HepG2 (cell line): ENCODE measurements around the gene ADAD1. TPM values are rescaled to one million over a fixed set of nuclear protein-coding genes. Genes with fewer than 3 reads are reported as not detected.
"Not testable (repeated sequence)": the region's sequence is repeated elsewhere in the genome, so short reads cannot be mapped to it uniquely, and the experiment has no call there.

Experiments used
- ATAC-seq: fragments of 200-7000 bp; cut with Tn5 transposase; 3 replicates; pipeline ENCODE4 v1.9.1; 2020; ENCODE audit warnings: mild to moderate bottlenecking, moderate library complexity
- BruUV-seq: library from RNA; stranded (reverse); fragments of 400-500 nt; replicated peaks from 2 replicates; lab custom pipeline; 2021; lab: Mats Ljungman, UMichigan
- CTCF ChIA-PET: fragments of 300-600 bp; formaldehyde crosslinking; extraction: SDS; loops from one replicate; lab custom pipeline; 2021; ENCODE audit warnings: low total read pairs, inconsistent platforms, low intra/inter-chr PET ratio; lab: Yijun Ruan, JAX
- POLR2A ChIA-PET: fragments of 350-600 bp; sonication (Branson Sonifier 250); formaldehyde crosslinking; loops from one replicate; lab custom pipeline; 2020; ENCODE audit warnings: antibody characterized with exemption, inconsistent platforms; lab: Yijun Ruan, JAX
- DNase-seq: peaks from one replicate; pipeline ENCODE4 v3.0.0-alpha.2; 2015; ENCODE audit warnings: low spot score
- FAIRE-seq: peaks from 3 replicates; lab custom pipeline; 2011; peaks lifted over from hg19 to GRCh38; lab: Jason Lieb, UNC
- H2AFZ ChIP-seq: one replicate; pipeline ENCODE4 v1.6.1; 2011; ENCODE audit warnings: low read length, inconsistent platforms
- H3K27ac ChIP-seq: fragments of 300-600 bp; 3 replicates; pipeline ENCODE4 v1.8.0; 2011; ENCODE audit warnings: mixed run types, mild to moderate bottlenecking, mixed read lengths, low read length, inconsistent platforms; ENCODE audit not compliant: insufficient read depth; ENCODE audit errors: extremely low read length
- H3K27me3 ChIP-seq, 2 experiments: fragments of 200-600 bp in 1 of 2; 2 replicates in 1 of 2; 3 replicates in 1 of 2; pipeline versions ENCODE4 v1.6.0 to v1.8.0; 2011; ENCODE audit warnings: low read length in 2 of 2, mild to moderate bottlenecking in 2 of 2, moderate library complexity in 2 of 2, inconsistent platforms in 1 of 2; ENCODE audit not compliant: insufficient read depth in 2 of 2, control insufficient read depth in 1 of 2
- H3K36me3 ChIP-seq, 2 experiments: fragments of 200-600 bp in 1 of 2; replicated peaks in 1 of 2; 2 replicates in 1 of 2; 3 replicates in 1 of 2; pipeline versions ENCODE4 v1.5.1 to v1.8.0; 2011; ENCODE audit warnings: low read length in 2 of 2, inconsistent platforms in 1 of 2; ENCODE audit not compliant: insufficient read depth in 2 of 2, control insufficient read depth in 1 of 2
- H3K4me1 ChIP-seq: 2 replicates; pipeline ENCODE4 v1.5.1; 2012; ENCODE audit warnings: low read length, inconsistent platforms; ENCODE audit not compliant: insufficient read depth
- H3K4me2 ChIP-seq: 2 replicates; pipeline ENCODE4 v1.6.0; 2011; ENCODE audit warnings: low read depth, low read length, inconsistent platforms
- H3K4me3 ChIP-seq, 3 experiments: fragments of 200-600 bp in 1 of 3; sonication (generic), shearing (Covaris generic) in 1 of 3; replicated peaks in 1 of 3; 2 replicates each; pipeline ENCODE4 v1.5.1; 2011 to 2016; ENCODE audit warnings: low read length in 3 of 3, inconsistent platforms in 2 of 3, low read depth in 2 of 3, mild to moderate bottlenecking in 2 of 3, control low read depth in 1 of 3, mixed read lengths in 1 of 3; ENCODE audit not compliant: insufficient read depth in 1 of 3
- H3K79me2 ChIP-seq: one replicate; pipeline ENCODE4 v1.6.1; 2011; ENCODE audit warnings: low read length, inconsistent platforms; ENCODE audit not compliant: insufficient read depth
- H3K9ac ChIP-seq: 2 replicates; pipeline ENCODE4 v1.6.0; 2011; ENCODE audit warnings: mild to moderate bottlenecking, low read depth, low read length, inconsistent platforms; ENCODE audit not compliant: insufficient read depth
- H3K9me3 ChIP-seq: 2 replicates; pipeline ENCODE4 v1.5.1; 2012; ENCODE audit warnings: mild to moderate bottlenecking, low read length
- H4K20me1 ChIP-seq: 2 replicates; pipeline ENCODE4 v1.6.0; 2011; ENCODE audit warnings: inconsistent platforms, mild to moderate bottlenecking, low read length, moderate library complexity; ENCODE audit not compliant: insufficient read depth
- CBX1 ChIP-seq: IDR thresholded peaks from one replicate; pipeline ENCODE4 v1.6.1; 2016; ENCODE audit warnings: antibody characterized with exemption, low read depth
- MED8 ChIP-seq: sonication (generic); formaldehyde crosslinking; IDR thresholded peaks from 2 replicates; pipeline ENCODE4 v1.8.1; 2023; ENCODE audit warnings: mild to moderate bottlenecking, missing genetic modification reagents; ENCODE audit not compliant: insufficient replicate concordance
- PPARG ChIP-seq: conservative IDR thresholded peaks from 2 replicates; pipeline ENCODE4 v1.6.1; 2016; ENCODE audit warnings: missing biosample characterization, missing genetic modification reagents
- RAD51 ChIP-seq: fragments of 450-650 bp; IDR thresholded peaks from 2 replicates; pipeline ENCODE4 v1.6.1; 2016; ENCODE audit warnings: borderline replicate concordance
- SALL2 ChIP-seq: sonication (generic); formaldehyde crosslinking; IDR thresholded peaks from 2 replicates; pipeline ENCODE4 v1.8.1; 2023; ENCODE audit warnings: mild to moderate bottlenecking, missing genetic modification reagents, inconsistent platforms
- TOPORS ChIP-seq: sonication (generic); formaldehyde crosslinking; IDR thresholded peaks from 2 replicates; pipeline ENCODE4 v1.8.0; 2023; ENCODE audit warnings: mild to moderate bottlenecking, missing genetic modification reagents
- ZNF10 ChIP-seq: sonication (generic); formaldehyde crosslinking; IDR thresholded peaks from 2 replicates; pipeline ENCODE4 v1.4.0; 2020; ENCODE audit warnings: mild to moderate bottlenecking, low read depth, missing genetic modification reagents, borderline replicate concordance
- ZNF143 ChIP-seq: sonication (generic); formaldehyde crosslinking; IDR thresholded peaks from 2 replicates; pipeline ENCODE4 v1.4.0; 2020; ENCODE audit warnings: missing genetic modification reagents
- ZNF18 ChIP-seq: sonication (generic); formaldehyde crosslinking; IDR thresholded peaks from 2 replicates; pipeline ENCODE4 v1.8.0; 2022; ENCODE audit warnings: mild to moderate bottlenecking, missing genetic modification reagents; ENCODE audit not compliant: insufficient replicate concordance
- ZNF709 ChIP-seq: sonication (generic); formaldehyde crosslinking; IDR thresholded peaks from 2 replicates; pipeline ENCODE4 v1.5.0; 2020; ENCODE audit warnings: mild to moderate bottlenecking, missing genetic modification reagents
- WGBS: methylation state at CpG from one replicate; pipeline ENCODE4 v1.1.6; 2017; ENCODE audit warnings: low lambda C conversion rate; 5-methylcytosine and 5-hydroxymethylcytosine counted together
- in situ Hi-C: cut with HindIII; loops from 2 replicates; pipeline ENCODE4 v1.10.0; 2017; ENCODE audit warnings: low pct_unique_long_range_greater_than_20kb; ENCODE audit not compliant: extremely low pct_ligation_motif_present
- intact Hi-C: fragments of 100-400 bp; cut with micrococcal nuclease; formaldehyde crosslinking; loops from one replicate; pipeline ENCODE4 v1.10.0; 2022; ENCODE audit not compliant: unreplicated experiment
- polyA plus RNA-seq, 8 experiments: library from polyadenylated mRNA; depleted of rRNA in 3 of 8; stranded (reverse) in 7 of 8; unstranded in 1 of 8; fragments of >200 nt; fragmentation: Illumina TruSeq in 4 of 8; extraction: Trizol in 4 of 8; gene quantifications; 2 replicates each; pipeline versions ENCODE4 v1.2.1 to v1.2.3, GENCODE V29; 2011 to 2016; ENCODE audit warnings: low read depth in 4 of 8, missing spikeins in 1 of 8, mixed read lengths in 1 of 8; ENCODE audit not compliant: insufficient read depth in 1 of 8
- total RNA-seq, 5 experiments: library from RNA; depleted of rRNA; stranded (reverse); fragments of >200 nt; fragmentation: Illumina TruSeq; extraction: Trizol; gene quantifications; 2 replicates each; pipeline ENCODE4 v1.2.3, GENCODE V29; 2016; ENCODE audit warnings: low read depth in 1 of 5
- TF ChIP-seq, protein P1 (sequence below): sonication (generic); formaldehyde crosslinking; IDR thresholded peaks from 2 replicates; pipeline ENCODE4 v1.8.0; 2022; ENCODE audit warnings: missing genetic modification reagents, low read depth, mild to moderate bottlenecking, borderline replicate concordance
- TF ChIP-seq, protein P2 (sequence below): fragments of 450-650 bp; IDR thresholded peaks from 2 replicates; pipeline ENCODE4 v1.6.1; 2016

Gene ADAD1
- total and polyA plus RNA-seq, 2 of the 13 experiments (the other 11 are each of a cell fraction or from before 2014, with no cell fraction given): not detected

GRCh38 chr4:122364700-122365404 is 14.0 kb upstream of the ADAD1 start (continued):
- TF ChIP-seq, protein P1, sequence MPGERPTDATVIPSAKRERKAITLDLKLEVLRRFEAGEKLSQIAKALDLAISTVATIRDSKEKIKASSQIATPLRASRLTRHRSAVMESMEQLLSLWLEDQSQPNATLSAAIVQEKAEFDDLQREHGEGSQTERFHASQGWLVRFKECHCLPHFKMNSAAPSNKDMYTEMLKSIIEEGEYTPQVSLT (CRISPR knock-in tag): no peak
- TF ChIP-seq TOPORS (CRISPR knock-in tag) (no peak), SALL2 (CRISPR knock-in tag) (no peak)

DNA sequence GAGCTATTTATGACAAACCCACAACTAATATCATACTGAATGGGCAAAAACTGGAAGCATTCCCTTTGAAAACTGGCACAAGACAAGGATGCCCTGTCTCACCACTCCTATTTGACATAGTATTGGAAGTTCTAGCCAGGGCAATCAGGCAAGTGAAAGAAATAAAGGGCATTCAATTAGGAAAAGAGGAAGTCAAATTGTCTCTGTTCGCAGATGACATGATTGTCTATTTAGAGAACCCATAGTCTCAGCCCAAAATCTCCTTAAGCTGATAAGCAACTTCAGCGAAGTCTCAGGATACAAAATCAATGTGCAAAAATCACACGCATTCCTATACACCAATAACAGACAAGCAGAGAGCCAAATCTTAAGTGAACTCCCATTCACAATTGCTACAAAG is 10.0 kb upstream of the ADAD1 start:
- POLR2A ChIA-PET: not testable (repeated sequence)

GRCh38 chr4:122377352-122377751 is 1.5 kb upstream of the ADAD1 start:
- H2AFZ ChIP-seq: no peak overlapping the region
- no peak overlapping the region for H3K27ac ChIP-seq
- H3K79me2 ChIP-seq: no peaks in the 10 kb centered on the region
- H3K4me3 ChIP-seq: no peak overlapping the region
- no peaks in the 10 kb centered on the region for H3K36me3 ChIP-seq
- POLR2A ChIA-PET: no interaction called here
- H3K4me2 ChIP-seq: no peak overlapping the region
- no peaks in the 10 kb centered on the region for H3K9me3 ChIP-seq
- FAIRE-seq (no peak), ATAC-seq (no peak), DNase-seq (no peak)
- BruUV-seq: no TSS peak
- CTCF ChIA-PET: no interaction called here
- WGBS: 0% methylated on average over 1 of the region's 1 CpG
- H3K9ac ChIP-seq: no peak overlapping the region
- in situ Hi-C loops: no loop called here
- no peaks in the 10 kb centered on the region; a peak in 1 of 5 replicates for H3K27me3 ChIP-seq
- intact Hi-C loops: no loop called here
- no peaks in the 10 kb centered on the region for H3K4me1 ChIP-seq
- H4K20me1 ChIP-seq: no peaks in the 10 kb centered on the region
- TF ChIP-seq, protein P2, sequence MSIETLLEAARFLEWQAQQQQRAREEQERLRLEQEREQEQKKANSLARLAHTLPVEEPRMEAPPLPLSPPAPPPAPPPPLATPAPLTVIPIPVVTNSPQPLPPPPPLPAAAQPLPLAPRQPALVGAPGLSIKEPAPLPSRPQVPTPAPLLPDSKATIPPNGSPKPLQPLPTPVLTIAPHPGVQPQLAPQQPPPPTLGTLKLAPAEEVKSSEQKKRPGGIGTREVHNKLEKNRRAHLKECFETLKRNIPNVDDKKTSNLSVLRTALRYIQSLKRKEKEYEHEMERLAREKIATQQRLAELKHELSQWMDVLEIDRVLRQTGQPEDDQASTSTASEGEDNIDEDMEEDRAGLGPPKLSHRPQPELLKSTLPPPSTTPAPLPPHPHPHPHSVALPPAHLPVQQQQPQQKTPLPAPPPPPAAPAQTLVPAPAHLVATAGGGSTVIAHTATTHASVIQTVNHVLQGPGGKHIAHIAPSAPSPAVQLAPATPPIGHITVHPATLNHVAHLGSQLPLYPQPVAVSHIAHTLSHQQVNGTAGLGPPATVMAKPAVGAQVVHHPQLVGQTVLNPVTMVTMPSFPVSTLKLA: peak; percentile 51
- TF ChIP-seq RAD51 (peak; percentile 83), MED8 (no peak), ZNF143 (no peak), ZNF18 (CRISPR knock-in tag) (no peak), ZNF10 (no peak), ZNF709 (CRISPR knock-in tag) (no peak), CBX1 (no peak), PPARG (no peak)

More for the DNA sequence above, 10.0 kb upstream of the ADAD1 start:
- H3K36me3 ChIP-seq, H3K79me2 ChIP-seq, DNase-seq, BruUV-seq, H3K9me3 ChIP-seq, H2AFZ ChIP-seq, H3K4me2 ChIP-seq, ATAC-seq, CTCF ChIA-PET, H3K27ac ChIP-seq, FAIRE-seq, H3K9ac ChIP-seq, H3K4me3 ChIP-seq, H3K27me3 ChIP-seq, in situ Hi-C loops, H4K20me1 ChIP-seq, intact Hi-C loops: not testable (repeated sequence)
- peaks cover 11% of the 10 kb centered on the region for H3K4me1 ChIP-seq
- 20% methylated on average over 3 of the region's 3 CpGs for WGBS
